Loucy (cell line): ENCODE measurements around the gene YAP1.

Experiments
- H2AFZ ChIP-seq: fragments of 200-600 bp; sonication (generic); 2 replicates; pipeline ENCODE4 v1.6.0; 2016; ENCODE audit warnings: antibody characterized with exemption, mild to moderate bottlenecking, low read length, moderate library complexity
- H3F3A ChIP-seq: fragments of 200-600 bp; 2 replicates; pipeline ENCODE4 v1.6.0; 2016; ENCODE audit warnings: antibody characterized with exemption, low read depth, mild to moderate bottlenecking
- H3K27me3 ChIP-seq: fragments of 200-600 bp; sonication (generic); 2 replicates; pipeline ENCODE4 v1.6.1; 2014; ENCODE audit warnings: low read length, mild to moderate bottlenecking; ENCODE audit not compliant: insufficient read depth, poor library complexity, severe bottlenecking
- H3K36me3 ChIP-seq: fragments of 200-600 bp; sonication (generic); 2 replicates; pipeline ENCODE4 v1.6.1; 2016; ENCODE audit warnings: low read length; ENCODE audit not compliant: insufficient read depth
- H3K4me1 ChIP-seq: fragments of 200-600 bp; sonication (generic); 2 replicates; pipeline ENCODE4 v1.5.1; 2014; ENCODE audit warnings: low read length, mild to moderate bottlenecking; ENCODE audit not compliant: insufficient read depth, poor library complexity, severe bottlenecking
- H3K4me2 ChIP-seq: fragments of 200-600 bp; sonication (generic); 2 replicates; pipeline ENCODE4 v1.6.0; 2014; ENCODE audit warnings: antibody characterized with exemption, low read length, low read depth, mild to moderate bottlenecking; ENCODE audit not compliant: poor library complexity, severe bottlenecking
- H3K4me3 ChIP-seq: fragments of 200-600 bp; sonication (generic); 2 replicates; pipeline ENCODE4 v1.5.1; 2014; ENCODE audit warnings: low read length, mild to moderate bottlenecking, mixed read lengths; ENCODE audit not compliant: poor library complexity, severe bottlenecking
- H3K79me2 ChIP-seq: fragments of 200-600 bp; sonication (generic); 2 replicates; pipeline ENCODE4 v1.6.1; 2014; ENCODE audit warnings: low read length; ENCODE audit not compliant: insufficient read depth
- H3K9ac ChIP-seq: fragments of 200-600 bp; sonication (generic); 2 replicates; pipeline ENCODE4 v1.6.0; 2014; ENCODE audit warnings: mild to moderate bottlenecking, low read depth, low read length, moderate library complexity; ENCODE audit not compliant: poor library complexity, severe bottlenecking
- H3K9me2 ChIP-seq: fragments of 200-600 bp; sonication (generic); replicated peaks from 2 replicates; pipeline ENCODE4 v1.6.1; 2016; ENCODE audit warnings: low read depth, low read length, mixed read lengths
- H3K9me3 ChIP-seq: fragments of 200-600 bp; sonication (generic); 2 replicates; pipeline ENCODE4 v1.6.1; 2014; ENCODE audit warnings: mild to moderate bottlenecking, antibody characterized with exemption, low read length, low read depth; ENCODE audit not compliant: insufficient read depth
- H4K20me1 ChIP-seq: fragments of 200-600 bp; sonication (generic); 2 replicates; pipeline ENCODE4 v1.6.0; 2014; ENCODE audit warnings: antibody characterized with exemption, low read length, mild to moderate bottlenecking; ENCODE audit not compliant: insufficient read depth, poor library complexity, severe bottlenecking
- CTCF ChIP-seq: fragments of 200-600 bp; sonication (generic); conservative IDR thresholded peaks from 2 replicates; pipeline ENCODE4 v1.5.1; 2014; ENCODE audit warnings: mild to moderate bottlenecking, antibody characterized with exemption, low read length
- EZH2phosphoT487 ChIP-seq: fragments of 200-600 bp; IDR thresholded peaks from 2 replicates; pipeline ENCODE4 v1.6.1; 2018; ENCODE audit warnings: antibody characterized with exemption, mild to moderate bottlenecking, moderate library complexity, borderline replicate concordance

YAP1 gene

DNA sequence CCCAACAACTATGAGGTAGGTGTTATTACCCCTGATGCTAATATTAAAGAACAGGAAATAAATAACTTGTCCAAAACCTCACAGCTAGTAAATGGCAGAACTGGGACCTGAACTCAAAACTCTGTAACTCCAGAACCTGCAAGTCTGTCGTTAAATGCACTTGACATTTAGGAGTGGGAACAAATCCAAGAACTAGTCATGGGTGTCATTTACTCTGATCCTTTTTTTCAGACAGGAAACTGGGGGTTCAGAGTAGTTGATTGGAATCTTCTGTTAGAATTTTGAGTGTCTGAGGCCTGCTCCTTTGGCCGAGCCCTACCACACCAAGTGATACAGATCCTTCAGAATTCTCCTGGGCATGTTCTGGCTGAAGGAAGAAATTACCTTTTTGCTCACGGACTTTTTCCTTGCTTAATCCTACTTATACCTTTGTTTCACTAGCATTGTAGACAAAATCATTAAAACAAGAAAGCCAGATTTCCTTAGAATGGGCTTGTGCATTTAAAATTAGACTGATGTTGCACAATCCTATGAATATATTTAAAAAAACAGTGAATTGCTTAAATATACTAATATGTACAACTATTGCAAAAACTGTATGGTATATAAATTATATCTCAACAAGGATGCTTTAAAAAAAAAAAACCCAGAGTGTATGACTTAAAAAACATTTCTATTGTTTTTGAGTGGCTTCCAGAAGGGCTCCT, 1.4 kb upstream of the YAP1 start:
- no peak overlapping the region for H2AFZ ChIP-seq

GRCh38 chr11:102110761-102111010, 439 bp downstream of the YAP1 start:
- Histone ChIP-seq H3K9ac (no peak overlapping the region), H3K79me2 (no peaks in the 10 kb centered on the region), H3K9me2 (no peaks in the 10 kb centered on the region), H3K4me1 (no peaks in the 10 kb centered on the region), H3K36me3 (no peaks in the 10 kb centered on the region), H2AFZ (no peak overlapping the region), H4K20me1 (no peaks in the 10 kb centered on the region), H3F3A (no peaks in the 10 kb centered on the region), H3K4me3 (no peak overlapping the region), H3K27me3 (peaks cover 32% of the 10 kb centered on the region), H3K4me2 (no peak overlapping the region), H3K9me3 (no peaks in the 10 kb centered on the region)
- TF ChIP-seq CTCF (no peak), EZH2phosphoT487 (no peak)

More for the DNA sequence above, 1.4 kb upstream of the YAP1 start:
- no peaks in the 10 kb centered on the region for H3F3A ChIP-seq
- H3K4me2 ChIP-seq: no peak overlapping the region
- no peak overlapping the region for H3K4me3 ChIP-seq
- H3K36me3 ChIP-seq: no peaks in the 10 kb centered on the region
- no peak overlapping the region for H3K9ac ChIP-seq
- H3K9me2 ChIP-seq: no peaks in the 10 kb centered on the region
- no peaks in the 10 kb centered on the region for H4K20me1 ChIP-seq
- H3K27me3 ChIP-seq: peaks cover 14% of the 10 kb centered on the region
- no peaks in the 10 kb centered on the region for H3K79me2 ChIP-seq
- H3K4me1 ChIP-seq: no peaks in the 10 kb centered on the region
- TF ChIP-seq EZH2phosphoT487: no peak
- no peak for TF ChIP-seq CTCF
- H3K9me3 ChIP-seq: no peaks in the 10 kb centered on the region

- no peak overlapping the region for H3K9ac ChIP-seq
- no peaks in the 10 kb centered on the region for H3K4me1 ChIP-seq
- no peak overlapping the region for H3K4me2 ChIP-seq
- H2AFZ ChIP-seq: no peak overlapping the region
- no peaks in the 10 kb centered on the region for H3F3A ChIP-seq
- H3K36me3 ChIP-seq: no peaks in the 10 kb centered on the region
- no peaks in the 10 kb centered on the region for H4K20me1 ChIP-seq
- H3K9me2 ChIP-seq: no peaks in the 10 kb centered on the region
- H3K4me3 ChIP-seq: no peak overlapping the region
- TF ChIP-seq CTCF: no peak
- TF ChIP-seq EZH2phosphoT487: no peak
- no peaks in the 10 kb centered on the region for H3K9me3 ChIP-seq
- peaks cover 37% of the 10 kb centered on the region for H3K27me3 ChIP-seq
- no peaks in the 10 kb centered on the region for H3K79me2 ChIP-seq
These were observed 952 bp downstream of the YAP1 start for GRCh38 chr11:102111011-102111786.
